A549 (cell line): ENCODE measurements around the gene CLK2. TPM values are rescaled to one million over a fixed set of nuclear protein-coding genes. Genes with fewer than 3 reads are reported as not detected.

Experiments used
- ATAC-seq, 2 experiments: fragments of 200-7000 bp in 1 of 2; fragments of >200 bp in 1 of 2; cut with Nextera tagmentation in 1 of 2; cut with Tn5 transposase in 1 of 2; 3 replicates each; pipeline versions ENCODE4 v1.8.0 to v1.9.1; 2018 to 2020; ENCODE audit warnings: mild to moderate bottlenecking in 1 of 2, moderate library complexity in 1 of 2
- CTCF ChIA-PET: fragments of 300-600 bp; sonication (Branson Sonifier 250); formaldehyde crosslinking; extraction: SDS; loops from one replicate; lab custom pipeline; 2021; ENCODE audit warnings: antibody characterized with exemption, inconsistent platforms; lab: Yijun Ruan, JAX
- POLR2A ChIA-PET: fragments of 350-600 bp; formaldehyde crosslinking; extraction: SDS; loops from one replicate; lab custom pipeline; 2021; ENCODE audit warnings: antibody characterized with exemption, inconsistent platforms; lab: Yijun Ruan, JAX
- DNase-seq, 2 experiments: peaks; one replicate each; pipeline versions ENCODE4 v3.0.0 to v3.0.0-alpha.2; 2011 to 2016; ENCODE audit warnings: low read depth in 1 of 2, low spot score in 1 of 2
- FAIRE-seq: peaks from 2 replicates; lab custom pipeline; 2011; peaks lifted over from hg19 to GRCh38; lab: Jason Lieb, UNC
- H3K27ac ChIP-seq, 2 experiments: fragments of >200 bp; sonication (Bioruptor Twin); formaldehyde crosslinking; 3 replicates each; pipeline ENCODE4 v1.5.1; 2016 to 2017
- H3K4me1 ChIP-seq: fragments of >200 bp; sonication (Bioruptor Twin); formaldehyde crosslinking; 3 replicates; pipeline ENCODE4 v1.6.1; 2016
- H3K4me2 ChIP-seq: fragments of >200 bp; sonication (Bioruptor Twin); formaldehyde crosslinking; 3 replicates; pipeline ENCODE4 v1.6.1; 2016
- H3K4me3 ChIP-seq: fragments of >200 bp; sonication (Bioruptor Twin); formaldehyde crosslinking; 3 replicates; pipeline ENCODE4 v1.5.1; 2016
- H3K9me3 ChIP-seq: fragments of >200 bp; sonication (Bioruptor Twin); formaldehyde crosslinking; 3 replicates; pipeline ENCODE4 v1.6.1; 2016
- CBX2 ChIP-seq: fragments of 200-600 bp; sonication (generic); IDR thresholded peaks from 2 replicates; pipeline ENCODE4 v1.6.1; 2016; ENCODE audit warnings: low read depth, mild to moderate bottlenecking, borderline replicate concordance
- CEBPB ChIP-seq, 2 experiments: fragments of >200 bp in 1 of 2; sonication (Bioruptor Twin) in 1 of 2; formaldehyde crosslinking in 1 of 2; IDR thresholded peaks; 2 replicates each; pipeline ENCODE4 v1.6.1; 2012 to 2016
- CTCF ChIP-seq: fragments of >200 bp; sonication (Bioruptor Twin); formaldehyde crosslinking; IDR thresholded peaks from 3 replicates; pipeline ENCODE4 v1.5.1; 2016
- ELK1 ChIP-seq: fragments of 150-350 bp; IDR thresholded peaks from 2 replicates; pipeline ENCODE4 v1.6.1; 2014; ENCODE audit warnings: low read depth, mild to moderate bottlenecking, low read length
- FOSL2 ChIP-seq, 2 experiments: fragments of 450-650 bp in 1 of 2; fragments of >200 bp in 1 of 2; sonication (Bioruptor Twin) in 1 of 2; formaldehyde crosslinking; IDR thresholded peaks; 2 replicates each; pipeline versions ENCODE4 v1.5.0 to v1.6.1; 2016 to 2020; ENCODE audit warnings: mild to moderate bottlenecking in 1 of 2, moderate library complexity in 1 of 2
- HDAC2 ChIP-seq: fragments of 200-600 bp; sonication (generic); IDR thresholded peaks from 2 replicates; pipeline ENCODE4 v1.6.1; 2016
- HEYL ChIP-seq: fragments of 250-450 bp; sonication (Bioruptor Pico); IDR thresholded peaks from 2 replicates; pipeline ENCODE4 v1.8.0; 2021; ENCODE audit warnings: mild to moderate bottlenecking, moderate library complexity
- JUN ChIP-seq, 2 experiments: fragments of >200 bp; sonication (Bioruptor Twin); formaldehyde crosslinking; IDR thresholded peaks; 2 replicates in 1 of 2; 3 replicates in 1 of 2; pipeline ENCODE4 v1.6.1; 2016 to 2017
- JUNB ChIP-seq: fragments of >200 bp; sonication (Bioruptor Twin); formaldehyde crosslinking; IDR thresholded peaks from 2 replicates; pipeline ENCODE4 v1.6.1; 2016
- MAZ ChIP-seq: fragments of 150-350 bp; IDR thresholded peaks from 2 replicates; pipeline ENCODE4 v1.6.1; 2014; ENCODE audit warnings: antibody characterized with exemption, low read depth, low read length, borderline replicate concordance
- NPAS2 ChIP-seq: fragments of 250-450 bp; sonication (Bioruptor Pico); IDR thresholded peaks from 2 replicates; pipeline ENCODE4 v1.8.0; 2022; ENCODE audit warnings: mild to moderate bottlenecking, moderate library complexity, borderline replicate concordance
- PHF8 ChIP-seq: fragments of 200-600 bp; sonication (generic); IDR thresholded peaks from 2 replicates; pipeline ENCODE4 v1.6.1; 2016; ENCODE audit warnings: low read depth, mild to moderate bottlenecking, antibody characterized with exemption, moderate library complexity, borderline replicate concordance
- POLR2A ChIP-seq: IDR thresholded peaks from 2 replicates; pipeline ENCODE4 v1.6.1; 2012; ENCODE audit warnings: mild to moderate bottlenecking, low read length
- POLR2AphosphoS2 ChIP-seq: conservative IDR thresholded peaks from 2 replicates; pipeline ENCODE4 v1.6.1; 2012; ENCODE audit warnings: low read length, improper control_type of control experiment, inconsistent platforms
- RARB ChIP-seq: fragments of 250-450 bp; sonication (Bioruptor Pico); IDR thresholded peaks from 2 replicates; pipeline ENCODE4 v1.8.0; 2021; ENCODE audit warnings: mild to moderate bottlenecking, moderate library complexity
- RNF2 ChIP-seq: fragments of 200-600 bp; sonication (generic); IDR thresholded peaks from 2 replicates; pipeline ENCODE4 v1.6.1; 2016; ENCODE audit warnings: low read depth, mild to moderate bottlenecking, antibody characterized with exemption, moderate library complexity, borderline replicate concordance
- USF2 ChIP-seq: fragments of 450-650 bp; IDR thresholded peaks from 2 replicates; pipeline ENCODE4 v1.6.1; 2014; ENCODE audit warnings: antibody characterized with exemption
- ZC3H11A ChIP-seq: fragments of 450-650 bp; IDR thresholded peaks from 2 replicates; pipeline ENCODE4 v1.6.1; 2014; ENCODE audit warnings: antibody characterized with exemption, mild to moderate bottlenecking
- ZSCAN20 ChIP-seq: fragments of 250-450 bp; sonication (Bioruptor Pico); IDR thresholded peaks from 2 replicates; pipeline ENCODE4 v1.8.0; 2022; ENCODE audit warnings: mild to moderate bottlenecking, moderate library complexity
- WGBS: methylation state at CpG from one replicate; pipeline ENCODE4 v1.1.6; 2017; ENCODE audit errors: missing lambda C conversion rate; 5-methylcytosine and 5-hydroxymethylcytosine counted together
- polyA plus RNA-seq, 4 experiments: library from polyadenylated mRNA; depleted of rRNA in 3 of 4; stranded (reverse); fragments of >200 nt; fragmentation: RNase III in 1 of 4; extraction: RNeasy Plus Mini Kit Qiagen cat#74134 plus additional on column Dnase treatment in 1 of 4; gene quantifications; 2 replicates in 3 of 4; 3 replicates in 1 of 4; pipeline ENCODE4 v1.2.3, GENCODE V29; 2011 to 2017
- TF ChIP-seq, protein P1 (sequence below): IDR thresholded peaks from 2 replicates; pipeline ENCODE4 v1.6.1; 2012; ENCODE audit warnings: low read depth, borderline replicate concordance
- TF ChIP-seq, protein P2 (sequence below): IDR thresholded peaks from 2 replicates; pipeline ENCODE4 v1.6.1; 2012
- TF ChIP-seq, protein P3 (sequence below): IDR thresholded peaks from 2 replicates; pipeline ENCODE4 v1.6.1; 2012
- TF ChIP-seq, protein P4 (sequence below): fragments of >200 bp; sonication (Bioruptor Twin); formaldehyde crosslinking; IDR thresholded peaks from 3 replicates; pipeline ENCODE4 v1.6.1; 2016

CLK2 gene
- polyA plus RNA-seq, 2 of the 4 experiments (the other 2 are of a cell fraction), result 37.9 to 45.7 TPM

DNA sequence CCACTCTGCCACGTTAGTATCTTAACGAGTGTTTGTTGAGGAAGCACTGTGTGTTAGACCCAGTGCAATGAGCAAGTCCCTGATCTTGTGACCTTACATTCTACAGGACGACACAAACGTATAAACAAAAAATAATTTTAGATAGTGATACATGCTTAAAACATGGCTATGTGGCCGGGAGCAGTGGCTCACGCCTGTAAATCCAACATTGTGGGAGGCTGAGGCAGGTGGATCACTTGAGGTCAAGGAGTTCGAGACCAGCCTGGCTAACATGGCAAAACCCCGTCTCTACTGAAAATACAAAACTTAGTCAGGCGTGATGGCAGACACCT, 45.2 kb downstream of the CLK2 start:
- DNase-seq, result no peak
- POLR2A ChIA-PET, result interaction anchor here (0.8 to 1.8 kb wide), 2 partner anchors 34 to 53 kb away, joined by 3 to 12 read pairs; no protein-coding TSS in a partner anchor
- TF ChIP-seq RARB (CRISPR knock-in tag), result no peak
- TF ChIP-seq CEBPB (IDR thresholded peaks at IDR 0.05), result no peak
- TF ChIP-seq CTCF, result no peak
- TF ChIP-seq USF2, result no peak; the same call in 1 of the 2 replicates
- no peak for TF ChIP-seq HDAC2
- TF ChIP-seq, all 56 proteins: peak for 0
- Histone ChIP-seq H3K27ac (peak overlapping the region; percentile 78 to 89), H3K4me1 (peaks cover 41% of the 10 kb centered on the region), H3K4me2 (peak overlapping the region; percentile 69), H3K9me3 (no peaks in the 10 kb centered on the region), H3K4me3 (peak overlapping the region; percentile 23)
- 81% methylated on average over 9 of the region's 9 CpGs for WGBS
- FAIRE-seq (no peak), ATAC-seq (no peak)
- CTCF ChIA-PET, result interaction anchor here (1.1 to 6.6 kb wide), 6 partner anchors 8 to 52 kb away, joined by 3 to 96 read pairs (median 6); partner anchors contain the start of genes MTX1 and THBS3

- peak overlapping the region; percentile 57 for H3K4me3 ChIP-seq
- CTCF ChIA-PET, result interaction anchor here (0.9 to 6.6 kb wide), 14 partner anchors 9 to 421 kb away, joined by 3 to 96 read pairs (median 4); partner anchors contain the start of genes KRTCAP2, MTX1, THBS3 and TRIM46
- 4% methylated on average over 42 of the region's 42 CpGs for WGBS
- DNase-seq (peak; percentile 99 to 100), ATAC-seq (peak; percentile 94 to 97), FAIRE-seq (no peak)
- TF ChIP-seq NPAS2 (CRISPR knock-in tag) (no peak), POLR2AphosphoS2 (no peak), JUN (IDR thresholded peaks at IDR 0.05) (peak in 1 of 2 experiments; percentile 68; a peak in 1 of 5 replicates), RNF2 (0 out of 2 replicates have a peak, but pooled peaks have one; percentile 38), CEBPB (IDR thresholded peaks at IDR 0.05) (no peak), JUNB (no peak), HEYL (CRISPR knock-in tag) (no peak), PHF8 (peak; percentile 75), ZSCAN20 (CRISPR knock-in tag) (no peak), POLR2A (peak; percentile 82), FOSL2 (IDR thresholded peaks at IDR 0.05) (no peak), FOSL2 (CRISPR knock-in tag; IDR thresholded peaks at IDR 0.05) (no peak), ELK1 (no peak), ZC3H11A (no peak), MAZ (0 out of 2 replicates have a peak, but pooled peaks have one; percentile 6), CBX2 (no peak)
- TF ChIP-seq, protein P1, sequence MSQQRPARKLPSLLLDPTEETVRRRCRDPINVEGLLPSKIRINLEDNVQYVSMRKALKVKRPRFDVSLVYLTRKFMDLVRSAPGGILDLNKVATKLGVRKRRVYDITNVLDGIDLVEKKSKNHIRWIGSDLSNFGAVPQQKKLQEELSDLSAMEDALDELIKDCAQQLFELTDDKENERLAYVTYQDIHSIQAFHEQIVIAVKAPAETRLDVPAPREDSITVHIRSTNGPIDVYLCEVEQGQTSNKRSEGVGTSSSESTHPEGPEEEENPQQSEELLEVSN, result peak; percentile 97
- TF ChIP-seq, protein P2, sequence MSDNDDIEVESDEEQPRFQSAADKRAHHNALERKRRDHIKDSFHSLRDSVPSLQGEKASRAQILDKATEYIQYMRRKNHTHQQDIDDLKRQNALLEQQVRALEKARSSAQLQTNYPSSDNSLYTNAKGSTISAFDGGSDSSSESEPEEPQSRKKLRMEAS, result peak; percentile 76
- TF ChIP-seq, protein P3, sequence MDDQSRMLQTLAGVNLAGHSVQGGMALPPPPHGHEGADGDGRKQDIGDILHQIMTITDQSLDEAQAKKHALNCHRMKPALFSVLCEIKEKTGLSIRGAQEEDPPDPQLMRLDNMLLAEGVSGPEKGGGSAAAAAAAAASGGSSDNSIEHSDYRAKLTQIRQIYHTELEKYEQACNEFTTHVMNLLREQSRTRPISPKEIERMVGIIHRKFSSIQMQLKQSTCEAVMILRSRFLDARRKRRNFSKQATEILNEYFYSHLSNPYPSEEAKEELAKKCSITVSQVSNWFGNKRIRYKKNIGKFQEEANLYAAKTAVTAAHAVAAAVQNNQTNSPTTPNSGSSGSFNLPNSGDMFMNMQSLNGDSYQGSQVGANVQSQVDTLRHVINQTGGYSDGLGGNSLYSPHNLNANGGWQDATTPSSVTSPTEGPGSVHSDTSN, result peak; percentile 89
- TF ChIP-seq, protein P4, sequence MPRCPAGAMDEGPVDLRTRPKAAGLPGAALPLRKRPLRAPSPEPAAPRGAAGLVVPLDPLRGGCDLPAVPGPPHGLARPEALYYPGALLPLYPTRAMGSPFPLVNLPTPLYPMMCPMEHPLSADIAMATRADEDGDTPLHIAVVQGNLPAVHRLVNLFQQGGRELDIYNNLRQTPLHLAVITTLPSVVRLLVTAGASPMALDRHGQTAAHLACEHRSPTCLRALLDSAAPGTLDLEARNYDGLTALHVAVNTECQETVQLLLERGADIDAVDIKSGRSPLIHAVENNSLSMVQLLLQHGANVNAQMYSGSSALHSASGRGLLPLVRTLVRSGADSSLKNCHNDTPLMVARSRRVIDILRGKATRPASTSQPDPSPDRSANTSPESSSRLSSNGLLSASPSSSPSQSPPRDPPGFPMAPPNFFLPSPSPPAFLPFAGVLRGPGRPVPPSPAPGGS, result peak; percentile 84; the same call in 2 of the 3 replicates
- no peaks in the 10 kb centered on the region for H3K9me3 ChIP-seq
- H3K27ac ChIP-seq, result peak overlapping the region; percentile 88 to 90
- peaks cover 43% of the 10 kb centered on the region for H3K4me1 ChIP-seq
- POLR2A ChIA-PET, result interaction anchor here (0.7 to 1.8 kb wide), 3 partner anchors 18 to 33 kb away, joined by 3 to 12 read pairs (median 4); no protein-coding TSS in a partner anchor
- H3K4me2 ChIP-seq, result peak overlapping the region; percentile 84
These were observed 45.8 kb downstream of the CLK2 start for GRCh38 chr1:155227261-155228095.
